HG02571 (cell line): ENCODE results near the gene CDC20B.
"Not testable (repeated sequence)": the region's sequence is repeated elsewhere in the genome, so short reads cannot be mapped to it uniquely, and the experiment has no call there.

ENCODE experiments used
- ATAC-seq: cut with Tn5 transposase; IDR thresholded peaks from one replicate; pipeline ENCODE4 v1.9.1; 2021; ENCODE audit warnings: mild to moderate bottlenecking, moderate library complexity; ENCODE audit not compliant: unreplicated experiment

CDC20B gene

DNA sequence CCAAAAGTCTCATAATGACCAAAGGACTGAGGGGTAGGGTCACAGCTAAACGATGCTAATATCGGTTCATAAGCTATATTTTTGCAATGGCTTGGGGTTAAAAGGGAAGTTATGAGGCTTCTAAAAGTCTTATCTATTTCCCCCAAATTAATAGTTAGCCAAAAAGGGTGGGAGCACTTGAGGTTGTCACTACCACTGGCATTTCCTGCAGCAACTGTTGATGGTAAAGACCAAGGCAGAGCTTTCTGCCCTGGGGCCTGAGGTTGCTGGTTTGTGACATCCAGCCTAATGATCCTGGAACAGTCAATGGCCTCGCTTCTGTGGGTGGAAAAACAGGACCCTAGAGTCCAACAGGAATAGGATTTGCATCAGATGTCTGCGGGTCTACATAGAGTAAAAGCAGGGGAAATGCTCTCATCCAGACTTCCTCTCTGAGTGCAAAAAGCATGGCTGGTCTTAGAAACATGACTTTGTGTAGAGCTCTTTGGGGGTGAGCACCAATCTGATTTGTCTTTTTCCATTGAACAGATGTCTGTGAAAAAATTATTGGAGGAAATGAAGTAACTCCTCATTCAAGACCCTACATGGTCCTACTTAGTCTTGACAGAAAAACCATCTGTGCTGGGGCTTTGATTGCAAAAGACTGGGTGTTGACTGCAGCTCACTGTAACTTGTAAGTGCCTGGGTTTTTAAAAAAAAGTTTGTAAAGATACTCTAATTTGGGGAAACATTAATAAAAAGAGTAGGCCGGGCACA lies 67.9 kb downstream of the CDC20B start:
- ATAC-seq = no peak

DNA sequence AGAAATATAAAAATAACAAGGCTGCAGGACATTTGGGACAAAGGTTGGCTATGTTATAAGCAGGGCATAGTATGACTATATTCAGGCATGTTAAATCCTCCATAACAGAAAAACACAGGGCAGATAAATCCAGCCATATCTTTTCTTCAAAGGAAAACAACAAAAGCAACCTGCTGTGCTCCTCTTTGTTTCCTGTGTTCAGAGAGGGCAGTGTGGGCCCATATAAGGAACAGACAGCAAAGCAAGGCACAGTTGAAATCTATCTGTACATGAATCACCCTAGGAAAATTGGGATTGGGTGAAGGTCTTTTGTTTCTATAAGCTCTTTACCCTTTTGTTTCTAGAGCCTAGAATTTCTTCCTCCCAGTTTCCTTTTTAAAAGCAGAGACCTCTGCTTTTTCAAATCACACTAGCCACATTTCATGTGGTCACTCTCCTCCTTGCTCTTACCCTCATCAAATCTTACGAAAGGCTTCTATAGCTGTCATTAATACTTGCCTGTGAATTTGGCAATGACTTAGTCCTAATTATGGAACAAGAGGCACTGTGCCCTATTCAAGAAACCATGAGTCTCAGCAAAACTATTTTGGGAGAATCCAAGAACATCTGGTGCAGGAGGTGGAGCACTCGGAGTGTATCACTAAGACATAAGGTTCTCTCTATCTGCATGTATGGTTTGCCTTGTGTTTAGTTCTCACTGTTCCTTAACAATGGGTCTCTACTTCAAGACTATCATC lies 68.8 kb downstream of the CDC20B start:
- no peak for ATAC-seq

GRCh38 chr5:55102348-55102747 lies 70.6 kb downstream of the CDC20B start, which contains the start of gene GZMA:
GZMA (plus strand) TSS chr5:55102646; CDS start chr5:55102683, 37 bp downstream.
- ATAC-seq = no peak

DNA sequence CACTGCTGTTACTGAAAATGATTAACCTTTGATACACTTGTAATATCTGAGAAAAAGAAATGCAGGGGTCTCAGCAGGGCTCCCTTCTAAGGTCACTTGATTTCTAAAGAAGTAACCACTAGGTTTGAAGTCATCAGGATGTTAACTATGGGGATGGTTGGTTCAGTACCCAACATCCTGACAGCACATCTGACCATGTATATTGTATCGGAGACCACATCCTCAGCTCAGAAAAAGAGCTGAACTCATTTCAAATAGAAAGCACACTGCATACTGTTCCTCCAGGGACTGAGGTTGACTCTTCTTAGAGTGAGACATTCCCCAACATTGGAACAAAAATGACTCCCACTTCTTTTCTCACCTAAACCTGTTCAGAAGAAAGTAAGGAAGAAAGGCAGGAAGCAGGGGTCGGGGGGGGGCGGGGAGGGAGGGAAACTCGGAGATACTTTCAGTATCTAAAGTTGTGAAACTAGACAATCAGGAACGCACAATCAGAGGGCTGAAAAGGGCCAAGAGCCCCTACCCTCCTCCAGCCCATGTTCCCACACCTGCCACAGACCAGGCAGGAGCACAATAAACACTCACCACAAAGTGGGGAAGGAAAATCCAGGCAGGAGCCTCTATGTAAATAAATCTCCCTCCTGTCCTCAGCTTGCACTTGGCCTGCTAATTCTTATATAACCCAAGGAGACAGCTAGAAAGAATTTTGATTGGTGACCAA lies 71.3 kb downstream of the CDC20B start:
- ATAC-seq = no peak

GRCh38 chr5:55101148-55101547 lies 71.8 kb downstream of the CDC20B start:
- not testable (repeated sequence) for ATAC-seq

DNA sequence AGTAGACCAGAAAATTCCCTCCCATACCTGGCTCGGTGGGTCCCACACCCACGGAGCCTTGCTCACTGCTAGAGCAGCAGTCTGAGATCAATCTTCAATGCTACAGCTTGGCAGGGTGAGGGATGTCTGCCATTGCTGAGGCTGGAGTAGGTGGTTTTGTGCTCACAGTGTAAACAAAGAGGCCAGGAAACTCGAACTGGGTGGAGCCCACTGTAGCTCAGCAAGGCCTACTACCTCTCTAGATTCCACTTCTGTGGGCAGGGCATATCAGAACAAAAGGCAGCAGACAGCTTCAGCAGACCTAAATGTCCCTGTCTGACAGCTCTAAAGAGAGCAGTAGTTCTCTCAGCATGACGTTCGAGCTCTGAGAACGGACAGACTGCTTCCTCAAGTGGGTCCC lies 76.1 kb downstream of the CDC20B start:
- ATAC-seq = no peak

DNA sequence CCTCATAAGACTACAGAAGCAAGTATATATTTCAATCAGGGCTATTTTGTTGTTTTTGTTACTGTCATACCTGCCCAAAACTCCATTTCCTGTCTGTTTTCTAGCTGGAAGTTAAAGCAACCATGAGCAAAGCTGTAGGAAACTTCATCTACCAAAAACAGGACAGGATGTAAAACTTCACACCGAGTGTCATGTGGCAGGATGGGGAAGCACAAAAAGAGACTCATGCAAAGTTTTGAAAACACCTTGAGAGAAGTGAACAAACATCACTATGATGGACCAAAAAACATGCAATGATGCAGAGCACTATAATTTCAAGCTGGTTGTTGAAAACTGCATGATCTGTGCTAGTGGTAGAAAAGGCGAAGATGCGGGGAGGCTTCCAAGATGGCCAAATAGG lies 76.8 kb downstream of the CDC20B start:
- ATAC-seq = no peak

- ATAC-seq = not testable (repeated sequence)
Measured at GRCh38 chr5:55091011-55091410, 82.0 kb downstream of the CDC20B start.

DNA sequence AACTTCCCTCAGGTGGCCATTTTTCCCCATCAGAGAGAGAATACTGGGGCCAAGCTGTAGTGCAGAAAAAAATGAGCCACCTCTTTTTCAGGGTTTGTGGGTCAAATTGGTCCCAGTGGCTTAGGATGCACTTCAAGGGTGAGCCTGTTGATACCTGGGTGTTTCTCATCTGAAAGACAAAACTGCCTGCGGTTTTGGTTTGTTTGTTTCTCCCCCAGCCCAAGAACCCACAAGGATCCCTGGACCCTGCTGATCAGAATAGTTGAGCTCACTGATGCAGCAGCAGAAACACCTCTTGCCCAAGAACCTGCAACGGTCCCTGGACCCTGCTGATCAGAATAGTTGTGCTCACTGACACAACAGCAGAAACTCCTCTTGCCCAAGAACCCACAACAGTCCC lies 83.7 kb downstream of the CDC20B start:
- ATAC-seq = not testable (repeated sequence)

DNA sequence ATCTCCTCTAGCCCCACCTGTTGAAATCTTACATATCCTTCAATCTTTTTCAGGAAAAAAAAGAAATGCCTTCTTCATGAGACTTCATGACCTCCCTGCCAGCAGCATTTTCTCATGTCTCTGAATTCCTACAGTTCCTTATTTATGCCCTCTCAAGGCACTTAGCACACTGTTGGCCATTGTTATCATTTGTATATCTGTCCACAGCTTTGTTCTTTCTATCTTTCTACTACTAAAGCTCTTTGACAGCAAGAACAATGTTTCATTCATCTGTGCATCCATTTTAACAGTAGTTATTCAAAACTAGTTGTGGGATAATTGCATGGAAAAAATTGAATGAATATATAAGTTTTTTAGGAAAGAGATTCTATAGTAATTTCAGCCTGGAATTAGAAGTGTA lies 91.4 kb downstream of the CDC20B start:
- no peak for ATAC-seq

GRCh38 chr5:55073211-55073610 lies 99.8 kb downstream of the CDC20B start:
- no peak for ATAC-seq

DNA sequence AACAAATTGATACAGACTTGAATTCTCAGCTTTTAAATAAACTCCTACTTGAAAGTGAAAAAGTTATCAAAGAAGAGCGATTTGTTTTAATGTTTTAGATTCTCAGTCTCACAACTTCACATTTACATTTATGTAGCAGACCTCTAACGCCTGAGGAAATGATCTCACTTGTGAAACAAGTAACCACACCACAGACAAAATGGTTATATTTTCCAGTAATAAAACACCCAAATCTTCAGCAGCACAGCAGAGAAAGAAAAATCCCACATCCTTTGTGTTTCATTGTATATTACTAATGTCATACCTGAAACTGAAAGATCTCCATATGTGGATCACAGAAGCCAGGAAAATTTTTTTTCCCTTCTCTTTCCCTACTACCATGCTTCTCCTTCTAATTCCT lies 100.3 kb downstream of the CDC20B start:
- ATAC-seq = no peak

DNA sequence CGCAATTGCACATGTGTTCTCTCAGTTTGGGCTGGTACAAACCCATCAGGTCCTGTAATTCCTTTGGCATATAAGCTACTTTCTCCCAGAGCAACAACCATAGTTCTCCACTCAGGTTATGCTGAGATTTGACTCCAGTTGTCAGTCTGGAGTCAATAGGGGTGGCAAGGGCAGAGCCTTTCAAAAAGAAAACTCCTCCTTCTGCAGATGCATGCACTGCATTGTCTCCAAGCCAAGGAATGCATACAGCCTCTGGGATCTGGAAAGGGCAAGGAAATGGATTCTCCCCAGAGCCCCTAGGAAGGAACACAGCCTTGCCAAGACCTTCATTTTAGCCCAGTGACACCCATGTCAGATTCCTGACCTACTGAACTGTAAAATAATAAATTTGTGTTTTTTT lies 101.6 kb downstream of the CDC20B start:
- ATAC-seq = no peak

GRCh38 chr5:55070968-55071367 lies 102.0 kb downstream of the CDC20B start:
- no peak for ATAC-seq

GRCh38 chr5:55066277-55066676 lies 106.7 kb downstream of the CDC20B start:
- no peak for ATAC-seq

DNA sequence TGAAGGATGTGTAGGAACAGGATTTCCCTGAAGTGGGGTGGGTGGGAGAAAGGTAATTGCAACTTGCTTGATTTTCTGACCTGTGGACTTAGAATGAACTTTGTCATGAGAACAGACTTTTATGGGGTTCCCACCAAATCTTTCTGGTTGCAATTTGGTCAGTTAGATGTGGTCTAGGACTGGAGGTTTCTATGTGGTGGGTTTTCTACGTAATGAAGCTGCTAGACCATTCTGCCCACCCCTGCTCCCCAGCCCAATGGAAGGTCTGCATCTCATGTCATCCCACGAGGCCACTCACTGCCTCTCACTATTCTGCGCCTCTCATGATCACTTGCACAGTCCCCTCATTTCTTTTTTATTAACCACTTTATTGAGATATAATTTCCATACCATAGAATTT lies 108.5 kb downstream of the CDC20B start:
- no peak for ATAC-seq

DNA sequence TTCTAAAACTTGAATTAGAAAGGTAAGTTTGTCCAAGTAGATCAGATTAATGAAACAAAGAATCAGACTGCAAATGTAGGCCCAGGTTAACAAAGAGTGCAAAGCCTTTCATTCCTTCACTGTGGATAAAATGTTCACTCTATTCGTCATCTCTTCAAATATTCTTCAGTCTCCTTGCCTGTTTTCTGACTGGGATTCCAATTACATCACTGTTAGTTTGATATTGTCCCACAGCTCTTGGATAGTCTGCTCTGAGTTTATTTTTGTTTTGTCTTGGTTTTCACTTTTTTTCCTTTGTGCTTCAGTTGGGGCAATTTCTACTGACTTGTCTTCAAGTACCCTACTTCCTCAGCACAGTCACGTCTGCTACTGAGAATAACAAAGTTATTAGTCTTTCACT lies 109.1 kb downstream of the CDC20B start:
- no peak for ATAC-seq

- ATAC-seq = no peak
Measured at GRCh38 chr5:55063220-55063863, 109.6 kb downstream of the CDC20B start.
